Skeletal muscle satellite cell (primary cell): ENCODE results near the gene HOMER3.

ENCODE experiments used
- H3K27me3 ChIP-seq: 2 replicates; pipeline ENCODE4 v1.7.0; 2013; ENCODE audit warnings: low read length; ENCODE audit not compliant: control insufficient read depth, insufficient read depth
- H3K36me3 ChIP-seq: 2 replicates; pipeline ENCODE4 v1.7.0; 2013; ENCODE audit warnings: mild to moderate bottlenecking, control low read depth, low read length; ENCODE audit not compliant: insufficient read depth
- H3K4me1 ChIP-seq: 2 replicates; pipeline ENCODE4 v1.7.0; 2013; ENCODE audit warnings: low read length; ENCODE audit not compliant: control insufficient read depth, insufficient read depth
- H3K4me2 ChIP-seq: 2 replicates; pipeline ENCODE4 v1.7.0; 2013; ENCODE audit warnings: mild to moderate bottlenecking, low read length
- H3K4me3 ChIP-seq: 2 replicates; pipeline ENCODE4 v1.7.0; 2013; ENCODE audit warnings: low read length
- H3K9ac ChIP-seq: 2 replicates; pipeline ENCODE4 v1.7.0; 2013; ENCODE audit warnings: mild to moderate bottlenecking, low read depth, low read length, moderate library complexity
- H3K9me3 ChIP-seq: replicated peaks from 2 replicates; pipeline ENCODE4 v1.7.0; 2013; ENCODE audit warnings: mild to moderate bottlenecking, control low read depth, low read length

HOMER3 gene

DNA sequence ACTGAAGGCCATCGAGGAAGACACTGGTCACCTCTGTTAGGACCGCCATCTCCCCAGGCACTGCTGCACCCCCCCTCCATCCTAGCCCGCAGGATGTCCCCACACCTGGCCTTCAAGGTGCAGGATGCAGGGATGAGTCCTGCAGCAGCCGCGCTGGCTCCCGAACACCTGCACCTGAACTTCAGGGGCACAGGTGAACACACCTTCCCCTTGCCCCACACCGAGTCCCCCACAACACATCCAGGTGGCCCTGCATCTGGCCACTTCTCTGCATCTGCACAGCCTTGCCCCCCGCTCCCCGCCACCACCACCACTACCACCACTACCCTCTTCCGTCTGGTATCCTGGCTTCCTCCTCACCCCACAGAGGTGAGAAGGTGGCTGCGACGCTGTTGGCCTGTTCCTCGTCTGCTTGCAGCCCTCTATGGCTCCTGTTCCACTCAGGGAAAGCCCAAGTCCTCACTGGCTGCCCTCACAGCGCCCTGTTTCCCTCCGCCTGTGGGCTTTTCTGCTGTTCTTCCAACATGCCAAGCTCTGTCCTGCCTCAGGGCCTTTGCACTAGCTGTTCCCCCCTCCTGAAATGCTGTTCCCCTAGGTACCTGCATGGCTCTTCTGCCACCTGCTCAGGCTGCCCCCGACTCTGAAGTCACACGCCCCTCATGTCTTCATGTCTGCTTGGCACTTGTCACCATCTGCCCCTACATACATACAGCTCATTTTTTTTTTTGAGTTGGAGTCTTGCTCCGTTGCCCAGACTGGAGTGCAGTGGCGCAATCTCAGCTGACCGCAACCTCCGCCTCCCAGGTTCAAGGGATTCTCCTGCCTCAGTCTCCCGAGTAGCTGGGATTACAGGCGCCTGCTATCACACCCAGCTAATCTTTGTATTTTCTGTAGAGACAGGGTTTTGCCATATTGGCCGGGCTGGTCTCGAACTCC is 43.7 kb downstream of the HOMER3 start:
- peaks cover 14% of the 10 kb centered on the region for H3K4me1 ChIP-seq
- H3K4me3 ChIP-seq: no peak overlapping the region
- no peak overlapping the region for H3K9ac ChIP-seq
- H3K4me2 ChIP-seq: no peak overlapping the region
- H3K27me3 ChIP-seq: peaks cover 18% of the 10 kb centered on the region
- peaks cover 13% of the 10 kb centered on the region for H3K36me3 ChIP-seq
- no peaks in the 10 kb centered on the region for H3K9me3 ChIP-seq

DNA sequence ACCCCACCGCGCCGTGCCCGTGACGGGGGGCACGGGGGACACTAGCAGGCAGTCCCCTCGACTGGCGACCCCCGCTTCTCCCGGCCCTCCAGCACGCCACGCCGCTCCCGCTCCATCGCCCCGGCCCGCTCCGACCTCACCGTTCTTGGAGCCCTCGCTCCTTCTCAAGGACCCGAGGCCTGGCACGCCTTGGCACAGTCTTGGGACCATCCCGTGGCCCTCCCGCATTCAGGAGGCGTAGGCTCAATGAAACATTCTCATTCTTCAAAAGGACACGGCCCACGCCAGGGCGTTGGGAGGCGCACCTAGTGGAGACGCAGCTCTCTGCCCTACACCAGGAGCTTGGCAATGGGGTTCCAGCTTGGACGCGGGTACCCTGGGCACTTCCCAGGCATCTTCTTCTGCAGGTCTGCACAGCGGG is 44.6 kb downstream of the HOMER3 start:
- Histone ChIP-seq H3K4me2 (peak overlapping the region; percentile 31), H3K4me3 (no peak overlapping the region), H3K27me3 (peaks cover 18% of the 10 kb centered on the region), H3K9me3 (no peaks in the 10 kb centered on the region), H3K36me3 (peaks cover 13% of the 10 kb centered on the region), H3K4me1 (peaks cover 14% of the 10 kb centered on the region), H3K9ac (no peak overlapping the region)

DNA sequence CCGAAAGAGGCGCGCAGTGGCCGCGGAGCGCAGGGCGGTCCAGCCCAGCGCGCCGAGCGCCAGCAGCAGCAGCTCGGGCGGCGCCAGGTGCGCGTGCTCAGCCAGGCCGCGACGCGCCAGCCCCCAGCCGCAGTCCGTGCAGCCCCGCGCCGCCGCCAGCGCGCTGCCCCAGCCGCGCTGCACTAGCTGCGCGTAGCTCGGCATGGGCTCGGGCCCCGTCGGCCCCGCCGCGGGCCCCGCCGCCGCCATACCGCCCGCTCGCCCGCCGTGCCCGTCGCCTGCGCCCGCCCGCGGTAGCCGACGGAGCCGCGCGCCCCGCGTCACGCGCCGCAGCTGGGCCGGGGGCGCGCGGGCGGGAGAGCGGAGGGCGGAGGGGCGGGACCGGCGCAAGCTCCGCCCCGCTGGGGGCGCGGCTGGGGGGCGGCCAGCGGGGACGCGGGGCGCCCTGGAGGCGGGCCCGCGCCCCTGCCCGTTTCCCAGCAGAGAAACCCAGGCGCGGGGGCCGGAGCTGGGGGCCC is 45.1 kb downstream of the HOMER3 start, which contains the start of gene CERS1:
Gene CERS1 (minus strand): TSS at position 335 of the 518 bp plus-strand sequence. CDS start 86 bp downstream, at position 249.
- Histone ChIP-seq H3K4me1 (peaks cover 14% of the 10 kb centered on the region), H3K36me3 (peaks cover 13% of the 10 kb centered on the region), H3K4me3 (peak within 1 kb of the TSS; percentile 72), H3K27me3 (peaks cover 18% of the 10 kb centered on the region), H3K4me2 (peak within 1 kb of the TSS; percentile 98), H3K9me3 (no peaks in the 10 kb centered on the region), H3K9ac (peak within 1 kb of the TSS; percentile 51)

DNA sequence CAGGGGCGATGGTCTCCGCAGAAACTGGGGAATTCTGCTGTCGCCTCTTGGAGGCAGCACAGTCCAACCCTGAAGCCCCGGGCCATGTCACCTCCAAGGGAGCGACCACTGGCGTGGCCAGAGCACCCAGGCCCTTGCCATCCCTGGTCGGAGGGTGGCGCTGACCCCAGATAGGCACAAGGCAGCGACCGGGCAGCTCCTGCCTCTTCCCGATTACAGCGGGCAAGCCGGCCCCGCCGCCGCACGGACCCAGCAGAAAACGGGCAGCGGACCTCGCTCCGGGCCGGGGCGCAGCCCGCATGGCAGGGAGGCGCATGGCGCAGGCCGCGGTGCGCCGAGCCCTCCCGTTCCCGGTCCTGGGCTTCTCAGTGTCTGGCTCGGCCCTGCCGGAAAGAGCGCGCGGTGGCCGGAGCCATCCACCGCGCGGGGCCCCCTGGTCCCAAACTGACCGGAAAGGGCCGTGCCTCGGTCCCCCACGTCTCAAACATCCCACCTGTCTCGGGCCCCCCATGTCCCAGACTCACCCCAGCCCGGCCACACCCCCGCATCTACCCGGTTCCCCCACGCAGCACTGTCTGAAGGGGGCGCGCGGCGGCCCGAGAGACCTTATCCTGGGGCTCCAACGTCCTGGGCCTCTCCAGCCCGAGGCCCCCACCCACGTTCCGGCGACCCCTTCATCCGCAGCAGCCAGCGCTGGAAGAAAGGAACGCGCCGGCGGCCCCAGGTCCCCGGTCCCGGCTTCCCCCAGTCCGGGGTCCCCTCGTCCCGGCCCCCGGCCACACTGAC is 45.8 kb downstream of the HOMER3 start:
- Histone ChIP-seq H3K9ac (peak overlapping the region; percentile 51), H3K36me3 (peaks cover 12% of the 10 kb centered on the region), H3K4me3 (peak overlapping the region; percentile 72), H3K4me2 (peak overlapping the region; percentile 98), H3K4me1 (peaks cover 14% of the 10 kb centered on the region), H3K9me3 (no peaks in the 10 kb centered on the region), H3K27me3 (peaks cover 18% of the 10 kb centered on the region)

DNA sequence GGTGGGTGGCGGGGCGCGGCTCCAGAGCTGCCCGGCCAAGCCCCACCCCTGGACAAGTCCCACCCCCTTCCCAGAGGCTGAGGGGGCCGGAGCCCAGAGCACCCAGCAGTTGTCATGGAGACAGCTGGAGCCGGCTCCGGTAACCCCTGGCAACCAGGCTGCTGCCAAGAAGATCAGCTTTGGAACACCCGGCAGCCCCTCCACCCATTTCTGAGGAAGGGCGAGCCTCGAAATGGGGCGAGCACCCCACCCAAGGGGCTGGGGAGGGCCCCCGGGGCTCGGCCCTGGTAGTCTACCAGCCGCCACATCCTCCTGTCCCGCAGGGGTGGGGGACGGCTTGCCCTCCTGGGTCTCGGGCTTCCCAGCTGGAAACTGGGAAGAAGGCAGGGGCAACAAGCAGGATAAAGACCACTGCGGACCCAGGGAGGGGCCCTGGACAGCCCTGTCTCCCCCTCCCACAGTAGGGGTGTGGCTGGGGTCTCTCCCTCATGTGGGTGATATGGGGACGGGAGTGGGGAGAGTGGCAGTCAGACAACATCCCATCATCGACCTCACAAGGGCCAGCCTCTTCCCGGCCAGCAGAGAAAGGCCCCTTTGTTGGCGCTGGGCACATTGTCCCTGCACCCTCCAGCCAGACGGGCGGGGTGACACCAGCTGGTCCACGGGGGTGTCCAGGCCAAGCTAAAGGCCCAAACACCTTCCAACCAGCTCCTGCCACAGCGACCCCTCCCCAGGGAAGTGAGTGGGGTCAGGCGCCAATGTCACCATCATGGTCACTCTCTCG is 46.6 kb downstream of the HOMER3 start:
- H3K4me3 ChIP-seq: peak overlapping the region; percentile 72
- no peaks in the 10 kb centered on the region for H3K9me3 ChIP-seq
- peaks cover 14% of the 10 kb centered on the region for H3K4me1 ChIP-seq
- H3K36me3 ChIP-seq: peaks cover 6% of the 10 kb centered on the region
- H3K9ac ChIP-seq: no peak overlapping the region
- H3K4me2 ChIP-seq: peak overlapping the region; percentile 98
- H3K27me3 ChIP-seq: peaks cover 18% of the 10 kb centered on the region

DNA sequence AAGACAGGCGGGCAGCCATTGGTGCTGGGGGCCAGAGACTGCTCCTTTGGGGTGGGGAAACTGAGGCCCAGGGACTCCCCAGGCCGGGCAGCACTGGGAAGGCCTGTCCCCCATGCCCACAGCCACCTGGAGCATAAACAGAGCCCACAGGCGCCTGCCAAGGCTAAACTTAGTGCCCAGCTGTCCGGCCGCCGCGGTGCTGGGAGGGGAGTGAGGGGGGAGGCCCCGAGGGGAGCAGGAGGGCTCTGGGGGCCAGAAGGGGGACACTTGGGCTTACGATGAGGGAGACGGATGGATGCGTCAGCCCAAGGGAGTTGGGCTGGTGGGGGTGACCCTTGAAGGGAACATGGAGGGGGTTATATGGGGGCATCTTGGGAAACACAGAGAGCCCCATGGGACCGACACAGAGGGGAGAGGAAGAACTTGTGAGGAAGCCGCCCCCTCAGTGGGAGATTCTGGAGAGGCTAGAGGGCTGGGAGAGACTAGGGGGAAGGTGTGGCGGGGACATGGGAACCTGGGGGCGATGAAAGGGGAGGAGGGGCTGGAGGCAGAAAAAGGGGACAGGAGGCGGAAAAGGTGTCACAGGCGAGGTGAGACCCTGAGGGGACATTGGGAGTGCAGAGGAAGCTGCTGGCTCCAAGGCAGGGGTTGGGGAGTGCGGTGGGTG is 47.3 kb downstream of the HOMER3 start:
- peaks cover 18% of the 10 kb centered on the region for H3K27me3 ChIP-seq
- H3K4me3 ChIP-seq: no peak overlapping the region
- peaks cover 14% of the 10 kb centered on the region for H3K4me1 ChIP-seq
- no peaks in the 10 kb centered on the region for H3K9me3 ChIP-seq
- no peak overlapping the region for H3K4me2 ChIP-seq
- H3K9ac ChIP-seq: no peak overlapping the region
- H3K36me3 ChIP-seq: no peaks in the 10 kb centered on the region

DNA sequence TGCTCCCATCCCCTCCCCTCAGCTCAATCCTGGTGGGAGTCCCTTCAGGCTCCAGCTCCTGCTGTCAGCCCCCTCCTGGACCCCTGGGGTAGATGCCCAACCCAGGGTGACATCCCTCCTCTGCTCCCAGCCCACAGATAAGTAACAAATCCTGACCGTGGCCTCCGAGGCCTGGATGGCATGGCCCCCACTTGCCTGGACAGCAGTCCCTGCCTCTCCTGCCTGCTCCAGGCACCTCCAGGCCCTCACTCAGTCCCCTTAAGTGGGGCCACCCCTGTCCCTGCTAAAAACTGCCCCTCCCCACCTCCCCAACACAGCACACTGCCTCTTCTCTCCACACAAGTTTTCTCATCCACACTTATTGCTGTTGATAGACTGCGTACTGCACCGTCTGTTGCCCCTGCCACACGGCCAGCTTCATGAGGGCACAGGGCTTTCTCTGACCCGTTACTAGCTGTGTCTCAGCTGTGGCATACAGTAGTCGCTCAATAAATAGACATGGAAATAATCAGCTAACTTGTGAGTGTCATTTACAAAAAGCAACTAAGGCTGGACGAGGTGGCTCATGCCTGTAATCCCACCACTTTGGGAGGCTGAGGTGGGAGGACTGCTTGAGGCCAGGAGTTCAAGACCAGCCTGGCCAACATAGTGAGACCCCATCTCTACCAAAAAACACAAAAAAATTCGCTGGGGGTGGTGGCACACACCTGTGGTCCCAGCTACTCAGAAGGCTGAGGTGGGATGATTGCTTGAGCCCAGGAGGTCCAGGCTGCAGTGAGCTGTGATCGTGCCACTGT is 50.9 kb downstream of the HOMER3 start:
- Histone ChIP-seq H3K9ac (no peak overlapping the region), H3K4me2 (no peak overlapping the region), H3K36me3 (no peaks in the 10 kb centered on the region), H3K27me3 (peaks cover 17% of the 10 kb centered on the region), H3K4me3 (no peak overlapping the region), H3K9me3 (no peaks in the 10 kb centered on the region), H3K4me1 (peaks cover 9% of the 10 kb centered on the region)

DNA sequence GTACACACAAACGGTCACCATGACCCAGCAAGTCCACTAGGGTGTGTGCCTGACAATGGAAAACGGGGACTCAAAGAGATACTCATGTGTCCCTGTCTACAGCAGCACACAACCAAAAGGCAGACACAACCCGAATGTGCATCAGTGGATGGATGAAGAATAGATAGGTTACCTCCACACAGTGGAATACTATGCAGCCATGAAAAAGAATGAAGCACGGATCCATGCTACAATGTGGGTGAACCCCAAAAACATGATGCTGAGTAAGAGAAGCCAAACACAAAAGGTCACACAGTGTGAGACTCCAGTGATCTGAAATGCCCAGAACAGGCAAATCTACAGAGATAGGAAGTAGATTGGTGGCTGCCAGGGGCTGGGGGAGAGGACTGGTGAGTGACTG is 54.0 kb downstream of the HOMER3 start:
- no peaks in the 10 kb centered on the region for H3K27me3 ChIP-seq
- H3K9ac ChIP-seq: no peak overlapping the region
- no peak overlapping the region for H3K4me3 ChIP-seq
- no peaks in the 10 kb centered on the region for H3K36me3 ChIP-seq
- H3K4me1 ChIP-seq: no peaks in the 10 kb centered on the region
- H3K4me2 ChIP-seq: no peak overlapping the region
- H3K9me3 ChIP-seq: no peaks in the 10 kb centered on the region

DNA sequence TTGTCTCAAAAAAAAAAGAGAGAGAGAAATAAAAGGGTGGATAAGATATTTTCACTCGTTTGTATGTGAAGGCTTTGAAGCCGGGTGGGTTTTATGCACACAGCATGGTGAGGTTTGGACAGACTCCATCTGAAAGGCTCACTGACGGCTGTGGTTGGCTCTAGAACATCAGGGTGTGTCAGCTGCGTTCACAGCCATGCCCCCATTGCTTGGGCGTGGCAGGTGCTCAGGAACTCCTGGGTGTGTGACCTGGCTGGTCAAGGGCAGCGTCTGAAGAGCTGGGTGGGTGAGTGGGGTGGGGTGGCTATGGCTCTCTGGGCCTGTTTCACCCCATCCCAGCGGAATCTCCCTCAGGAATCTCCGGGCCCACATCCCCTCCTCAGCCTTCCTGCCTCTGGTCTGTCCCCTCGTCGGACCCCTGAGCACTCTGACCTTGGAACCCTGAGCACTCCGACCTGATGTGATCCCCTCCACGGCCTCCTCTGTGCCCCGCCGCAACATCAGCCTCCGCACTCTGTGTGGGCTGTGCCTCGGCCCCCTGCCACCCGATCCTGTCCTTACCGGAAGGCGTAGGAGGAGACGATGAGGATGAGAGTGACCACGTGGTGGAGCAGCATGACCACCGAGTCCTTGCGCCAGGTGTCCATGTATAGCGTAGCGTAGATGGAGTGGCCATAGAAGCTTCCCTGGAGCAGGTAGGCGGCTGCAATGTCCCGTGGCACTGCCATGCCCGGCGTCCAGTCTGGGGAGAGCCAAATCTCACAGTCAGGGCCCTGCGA is 57.3 kb downstream of the HOMER3 start:
- Histone ChIP-seq H3K9ac (no peak overlapping the region), H3K4me1 (no peaks in the 10 kb centered on the region), H3K27me3 (no peaks in the 10 kb centered on the region), H3K4me3 (no peak overlapping the region), H3K4me2 (no peak overlapping the region), H3K36me3 (no peaks in the 10 kb centered on the region), H3K9me3 (no peaks in the 10 kb centered on the region)
